GM23338 (cell line): ENCODE measurements around the gene C22orf15. TPM values are rescaled to one million over a fixed set of nuclear protein-coding genes. Genes with fewer than 3 reads are reported as not detected.

Experiments used
- ATAC-seq: fragments of 200-7000 bp; cut with Tn5 transposase; 3 replicates; pipeline ENCODE4 v1.9.1; 2020
- DNase-seq: peaks from one replicate; pipeline ENCODE4 v3.0.0-alpha.2; 2015; ENCODE audit warnings: low spot score
- H2AFZ ChIP-seq: fragments of 200-600 bp; sonication (generic); 2 replicates; pipeline ENCODE4 v1.8.0; 2016; ENCODE audit warnings: antibody characterized with exemption, mild to moderate bottlenecking, moderate library complexity
- H3F3A ChIP-seq: fragments of 200-600 bp; sonication (generic); replicated peaks from 2 replicates; pipeline ENCODE4 v1.8.0; 2017; ENCODE audit warnings: antibody characterized with exemption, mixed run types, low read depth
- H3K27ac ChIP-seq: fragments of 200-600 bp; sonication (generic); 2 replicates; pipeline ENCODE4 v1.6.1; 2016; ENCODE audit warnings: low read depth
- H3K27me3 ChIP-seq: fragments of 200-600 bp; sonication (generic); 2 replicates; pipeline ENCODE4 v1.8.0; 2016; ENCODE audit warnings: mild to moderate bottlenecking, mixed run types, moderate library complexity; ENCODE audit not compliant: insufficient read depth
- H3K36me3 ChIP-seq: fragments of 200-600 bp; sonication (generic); 2 replicates; pipeline ENCODE4 v1.8.0; 2016; ENCODE audit warnings: mild to moderate bottlenecking; ENCODE audit not compliant: insufficient read depth
- H3K4me1 ChIP-seq: fragments of 200-600 bp; sonication (generic); 2 replicates; pipeline ENCODE4 v1.8.0; 2016; ENCODE audit warnings: mild to moderate bottlenecking, moderate library complexity; ENCODE audit not compliant: insufficient read depth
- H3K4me2 ChIP-seq: fragments of 200-600 bp; sonication (generic); 2 replicates; pipeline ENCODE4 v1.7.1; 2017; ENCODE audit warnings: mixed run types
- H3K4me3 ChIP-seq: fragments of 200-600 bp; sonication (generic); 2 replicates; pipeline ENCODE4 v1.6.1; 2016; ENCODE audit warnings: mixed run types
- H3K79me2 ChIP-seq: fragments of 200-600 bp; sonication (generic); replicated peaks from 2 replicates; pipeline ENCODE4 v1.8.0; 2017; ENCODE audit warnings: mild to moderate bottlenecking; ENCODE audit not compliant: insufficient read depth
- H3K9me2 ChIP-seq: fragments of 200-600 bp; sonication (generic); 2 replicates; pipeline ENCODE4 v1.8.0; 2017; ENCODE audit not compliant: insufficient read depth
- H4K20me1 ChIP-seq: fragments of 200-600 bp; sonication (generic); replicated peaks from 2 replicates; pipeline ENCODE4 v1.8.0; 2017; ENCODE audit warnings: mild to moderate bottlenecking; ENCODE audit not compliant: insufficient read depth
- H3K27ac Mint-ChIP-seq: 2 replicates; pipeline ENCODE4 v1.8.0; 2020; ENCODE audit warnings: inconsistent platforms, mild to moderate bottlenecking, moderate library complexity, mixed read lengths
- H3K27me3 Mint-ChIP-seq: 3 replicates; pipeline ENCODE4 v1.8.0; 2022; ENCODE audit warnings: low read depth, mild to moderate bottlenecking, moderate library complexity, mixed read lengths, inconsistent platforms; ENCODE audit not compliant: insufficient read depth, poor library complexity
- H3K36me3 Mint-ChIP-seq: 3 replicates; pipeline ENCODE4 v1.8.0; 2021; ENCODE audit warnings: low read depth, mild to moderate bottlenecking, inconsistent platforms, moderate library complexity, mixed read lengths
- H3K4me1 Mint-ChIP-seq: 3 replicates; pipeline ENCODE4 v1.8.0; 2020; ENCODE audit warnings: mild to moderate bottlenecking, inconsistent platforms, mixed read lengths
- H3K4me3 Mint-ChIP-seq: 3 replicates; pipeline ENCODE4 v1.8.0; 2021; ENCODE audit warnings: moderate library complexity, mild to moderate bottlenecking, inconsistent platforms, mixed read lengths
- H3K9me3 Mint-ChIP-seq: 3 replicates; pipeline ENCODE4 v1.8.0; 2020; ENCODE audit warnings: moderate library complexity, mild to moderate bottlenecking, inconsistent platforms, mixed read lengths
- CREB1 ChIP-seq: fragments of 250-450 bp; sonication (Bioruptor Pico); IDR thresholded peaks from 2 replicates; pipeline ENCODE4 v1.5.0; 2020; ENCODE audit warnings: low read depth, mild to moderate bottlenecking, moderate library complexity
- CTCF ChIP-seq, 2 experiments: fragments of 200-600 bp in 1 of 2; sonication (generic) in 1 of 2; conservative IDR thresholded peaks; 2 replicates each; pipeline versions ENCODE4 v1.5.1 to v1.6.1; 2016 to 2017; ENCODE audit warnings: antibody characterized with exemption in 2 of 2, low read depth in 2 of 2, mild to moderate bottlenecking in 2 of 2, moderate library complexity in 1 of 2
- EZH2 ChIP-seq: fragments of 200-600 bp; sonication (generic); IDR thresholded peaks from one replicate; pipeline ENCODE4 v1.8.0; 2017; ENCODE audit warnings: antibody characterized with exemption, mild to moderate bottlenecking, low read depth; ENCODE audit not compliant: unreplicated experiment
- STAT1 ChIP-seq: IDR thresholded peaks from one replicate; pipeline ENCODE4 v1.6.1; 2016; ENCODE audit warnings: antibody characterized with exemption; ENCODE audit not compliant: unreplicated experiment
- ZNF114 ChIP-seq: fragments of 250-450 bp; sonication (Bioruptor Pico); IDR thresholded peaks from 2 replicates; pipeline ENCODE4 v1.5.0; 2020; ENCODE audit warnings: mild to moderate bottlenecking, moderate library complexity
- ZNF331 ChIP-seq: fragments of 250-450 bp; sonication (Bioruptor Pico); IDR thresholded peaks from 2 replicates; pipeline ENCODE4 v1.5.0; 2020; ENCODE audit warnings: low read depth, mild to moderate bottlenecking, moderate library complexity
- polyA plus RNA-seq: library from polyadenylated mRNA; unstranded; fragments of >200 nt; fragmentation: Nextera tagmentation; extraction: Ambion mirVana; gene quantifications from 2 replicates; pipeline ENCODE4 v1.2.1, GENCODE V29; 2016
- total RNA-seq: library from RNA; depleted of rRNA; stranded (reverse); fragments of >200 nt; shearing (Covaris generic); gene quantifications from 2 replicates; pipeline ENCODE4 v1.2.3, GENCODE V29; 2014

C22orf15 gene
- total and polyA plus RNA-seq, 2 experiments from 2014 or later: 3.6 to 9.3 TPM

- H3K79me2 ChIP-seq: no peaks in the 10 kb centered on the region; the same call in 1 of the 2 replicates
- Mint-ChIP-seq H3K4me1 (peaks cover 34% of the 10 kb centered on the region), H3K9me3 (no peaks in the 10 kb centered on the region), H3K27me3 (peaks cover 13% of the 10 kb centered on the region), H3K4me3 (no peak overlapping the region), H3K36me3 (no peaks in the 10 kb centered on the region), H3K27ac (no peak overlapping the region)
- H3K27ac ChIP-seq: no peak overlapping the region
- H3K27me3 ChIP-seq: no peaks in the 10 kb centered on the region
- peaks cover 18% of the 10 kb centered on the region for H3K4me1 ChIP-seq
- no peaks in the 10 kb centered on the region for H3K9me2 ChIP-seq
- no peak overlapping the region for H3K4me3 ChIP-seq
- no peak for ATAC-seq
- no peak for DNase-seq
- TF ChIP-seq CREB1 (CRISPR knock-in tag): no peak
- no peak for TF ChIP-seq ZNF114 (CRISPR knock-in tag)
- no peak for TF ChIP-seq STAT1
- TF ChIP-seq EZH2: no peak
- TF ChIP-seq CTCF (conservative IDR thresholded peaks at IDR 0.05; ENCODE audit: low read depth in 2 of 2): no peak
- no peak for TF ChIP-seq ZNF331 (CRISPR knock-in tag)
- H2AFZ ChIP-seq: no peak overlapping the region
- H3K4me2 ChIP-seq: no peak overlapping the region
- H3F3A ChIP-seq: 0 out of 2 replicates have a peak, but pooled peaks cover 5% of the 10 kb centered on the region
- no peaks in the 10 kb centered on the region for H4K20me1 ChIP-seq
- no peaks in the 10 kb centered on the region for H3K36me3 ChIP-seq
These were observed 9.4 kb upstream of the C22orf15 start for GRCh38 chr22:23753385-23753784.

GRCh38 chr22:23754220-23754919 lies 8.4 kb upstream of the C22orf15 start, which contains the start of gene VPREB3:
TSS of gene VPREB3 (minus strand) at chr22:23754425. CDS start at chr22:23754363, 62 bp downstream.
- Histone ChIP-seq H3K79me2 (no peaks in the 10 kb centered on the region), H3K4me1 (peaks cover 18% of the 10 kb centered on the region), H3K9me2 (no peaks in the 10 kb centered on the region), H3K36me3 (no peaks in the 10 kb centered on the region), H3K4me2 (no peak within 1 kb of the TSS), H3F3A (0 out of 2 replicates have a peak, but pooled peaks cover 5% of the 10 kb centered on the region), H3K27me3 (no peaks in the 10 kb centered on the region), H4K20me1 (no peaks in the 10 kb centered on the region), H3K4me3 (no peak within 1 kb of the TSS), H2AFZ (peak within 1 kb of the TSS; percentile 74; the same call in 1 of the 2 replicates), H3K27ac (no peak within 1 kb of the TSS)
- no peak within 1 kb of the TSS for H3K4me3 Mint-ChIP-seq
- H3K36me3 Mint-ChIP-seq: no peaks in the 10 kb centered on the region
- no peak within 1 kb of the TSS for H3K27ac Mint-ChIP-seq
- DNase-seq (peak; percentile 41), ATAC-seq (peak; percentile 7)
- H3K27me3 Mint-ChIP-seq: peaks cover 13% of the 10 kb centered on the region
- TF ChIP-seq CTCF (conservative IDR thresholded peaks at IDR 0.05; ENCODE audit: low read depth in 2 of 2): no peak
- peaks cover 34% of the 10 kb centered on the region for H3K4me1 Mint-ChIP-seq
- H3K9me3 Mint-ChIP-seq: no peaks in the 10 kb centered on the region
